Measurements from ENCODE around the gene STOX1.
"Not testable (repeated sequence)": the region's sequence is repeated elsewhere in the genome, so short reads cannot be mapped to it uniquely, and the experiment has no call there.

Gene STOX1

GRCh38 chr10:68826764-68827591, at the start of gene STOX1:
TSS of gene STOX1 (plus strand) at chr10:68827531. CDS start at chr10:68827624, 93 bp downstream.
- peak within 1 kb of the TSS; percentile 74 for H3K9ac ChIP-seq (ENCODE audit: low read length)

DNA sequence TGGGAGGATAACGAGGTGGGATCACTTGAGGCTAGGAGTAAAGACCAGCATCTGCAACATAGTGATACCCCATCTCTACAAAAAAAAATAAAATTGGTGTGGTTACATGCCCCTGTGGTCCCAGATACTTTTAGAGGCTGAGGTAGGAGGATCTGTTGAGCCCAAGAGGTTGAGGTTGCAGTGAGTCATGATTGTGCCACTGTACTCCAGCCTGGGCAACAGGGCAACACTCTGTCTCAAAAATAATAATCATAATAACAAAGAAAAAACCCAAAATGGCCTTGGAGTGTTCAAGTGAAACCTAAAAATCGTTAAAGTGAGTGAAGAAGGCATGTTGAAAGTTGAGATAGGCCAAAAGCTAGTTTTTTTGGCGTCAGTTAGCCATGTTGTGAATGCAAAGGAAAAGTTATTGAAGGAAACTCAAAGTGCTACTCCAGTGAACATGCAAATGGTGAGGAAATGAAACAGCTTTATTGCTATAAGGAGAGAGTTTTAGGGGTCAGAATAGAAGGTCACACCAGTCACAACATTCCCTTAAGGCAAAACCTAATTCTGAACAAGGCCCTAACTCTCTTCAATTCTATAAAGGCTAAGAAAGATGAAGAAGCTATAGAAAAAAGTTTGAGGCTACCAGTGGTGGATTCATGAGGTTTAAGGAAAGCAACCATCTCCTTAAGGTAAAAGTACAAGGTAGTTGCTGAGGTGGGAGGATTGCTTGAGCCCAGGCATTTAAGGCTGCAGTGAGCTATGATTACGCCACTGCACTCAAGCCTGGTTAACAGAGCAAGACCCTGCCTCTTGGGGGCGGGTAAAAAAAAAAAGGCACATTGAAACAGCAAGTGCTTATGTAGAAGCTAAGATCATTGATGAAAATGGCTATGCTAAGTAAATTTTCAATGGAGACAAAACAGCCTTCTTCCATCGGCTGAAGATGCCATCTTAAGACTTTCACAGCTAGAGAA, 45.4 kb upstream of the STOX1 start:
- Histone ChIP-seq H3K4me3 (ENCODE audit: low read length) (no peak overlapping the region), H3K27me3 (ENCODE audit: control insufficient read depth, insufficient read depth, low read length) (no peaks in the 10 kb centered on the region), H3K4me1 (ENCODE audit: control insufficient read depth, insufficient read depth, low read length) (no peaks in the 10 kb centered on the region), H3K9ac (ENCODE audit: low read length) (no peak overlapping the region), H3K9me3 (ENCODE audit: control insufficient read depth, low read length) (no peaks in the 10 kb centered on the region), H3K36me3 (ENCODE audit: control insufficient read depth, insufficient read depth, low read length) (peaks cover 13% of the 10 kb centered on the region)

More at GRCh38 chr10:68826764-68827591, at the start of gene STOX1:
- no peaks in the 10 kb centered on the region for H3K9me3 ChIP-seq (ENCODE audit: control insufficient read depth, low read length)
- H3K27me3 ChIP-seq (ENCODE audit: control insufficient read depth, insufficient read depth, low read length), result no peaks in the 10 kb centered on the region
- H3K4me1 ChIP-seq (ENCODE audit: control insufficient read depth, insufficient read depth, low read length), result no peaks in the 10 kb centered on the region
- H3K4me3 ChIP-seq (ENCODE audit: low read length), result peak within 1 kb of the TSS; percentile 60
- no peaks in the 10 kb centered on the region for H3K36me3 ChIP-seq (ENCODE audit: control insufficient read depth, insufficient read depth, low read length)

DNA sequence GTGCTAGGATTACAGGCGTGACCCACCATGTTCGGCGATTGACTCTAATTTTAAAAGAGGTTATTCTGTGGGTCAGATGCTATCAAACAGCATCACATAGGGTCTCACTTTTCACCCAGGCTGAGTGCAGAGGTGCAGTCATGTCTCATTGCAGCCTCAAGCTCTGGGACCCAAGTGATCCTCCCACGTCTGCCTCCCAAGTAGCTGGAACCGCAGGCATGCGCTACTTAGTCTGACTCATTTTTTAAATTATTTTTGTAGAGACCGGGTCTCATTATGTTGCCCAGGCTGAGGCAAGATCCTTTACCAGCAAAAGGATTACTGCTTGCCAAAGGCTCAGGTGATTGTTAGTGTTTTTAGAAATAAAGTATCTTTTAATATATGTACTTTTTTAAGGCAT, 42.9 kb upstream of the STOX1 start:
- Histone ChIP-seq H3K9me3 (ENCODE audit: control insufficient read depth, low read length) (no peaks in the 10 kb centered on the region), H3K36me3 (ENCODE audit: control insufficient read depth, insufficient read depth, low read length) (peaks cover 13% of the 10 kb centered on the region), H3K9ac (ENCODE audit: low read length) (no peak overlapping the region), H3K4me3 (ENCODE audit: low read length) (no peak overlapping the region), H3K27me3 (ENCODE audit: control insufficient read depth, insufficient read depth, low read length) (no peaks in the 10 kb centered on the region), H3K4me1 (ENCODE audit: control insufficient read depth, insufficient read depth, low read length) (no peaks in the 10 kb centered on the region)

GRCh38 chr10:68787813-68788212, 39.5 kb upstream of the STOX1 start:
- H3K4me3 ChIP-seq (ENCODE audit: low read length), result no peak overlapping the region
- H3K9me3 ChIP-seq (ENCODE audit: control insufficient read depth, low read length), result no peaks in the 10 kb centered on the region
- no peak overlapping the region for H3K9ac ChIP-seq (ENCODE audit: low read length)
- no peaks in the 10 kb centered on the region for H3K4me1 ChIP-seq (ENCODE audit: control insufficient read depth, insufficient read depth, low read length)
- H3K36me3 ChIP-seq (ENCODE audit: control insufficient read depth, insufficient read depth, low read length), result peaks cover 9% of the 10 kb centered on the region
- no peaks in the 10 kb centered on the region for H3K27me3 ChIP-seq (ENCODE audit: control insufficient read depth, insufficient read depth, low read length)

GRCh38 chr10:68790476-68790875, 36.9 kb upstream of the STOX1 start:
- no peaks in the 10 kb centered on the region for H3K27me3 ChIP-seq (ENCODE audit: control insufficient read depth, insufficient read depth, low read length)
- H3K4me1 ChIP-seq (ENCODE audit: control insufficient read depth, insufficient read depth, low read length), result no peaks in the 10 kb centered on the region
- H3K36me3 ChIP-seq (ENCODE audit: control insufficient read depth, insufficient read depth, low read length), result peaks cover 9% of the 10 kb centered on the region
- no peaks in the 10 kb centered on the region for H3K9me3 ChIP-seq (ENCODE audit: control insufficient read depth, low read length)
- no peak overlapping the region for H3K4me3 ChIP-seq (ENCODE audit: low read length)
- no peak overlapping the region for H3K9ac ChIP-seq (ENCODE audit: low read length)

DNA sequence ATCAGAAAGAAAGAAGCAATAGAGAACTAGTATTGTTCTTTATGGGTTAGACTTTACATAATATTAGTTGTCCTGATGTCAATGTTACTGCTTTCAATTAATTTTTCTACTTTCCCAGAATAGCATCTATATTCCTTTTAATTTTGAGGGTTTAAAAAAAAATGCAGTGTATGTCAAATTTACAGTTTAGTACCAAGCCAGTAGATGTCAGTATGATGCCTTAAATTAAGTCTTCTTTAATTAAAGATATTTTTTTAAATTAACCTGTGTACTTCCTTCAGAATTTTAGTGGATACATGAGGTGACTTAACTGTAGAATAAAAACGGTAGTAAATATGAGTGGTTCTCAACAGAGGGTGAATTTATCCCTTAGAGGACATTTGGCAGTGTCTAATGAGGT, 35.2 kb upstream of the STOX1 start:
- Histone ChIP-seq H3K36me3 (ENCODE audit: control insufficient read depth, insufficient read depth, low read length) (no peaks in the 10 kb centered on the region), H3K4me1 (ENCODE audit: control insufficient read depth, insufficient read depth, low read length) (peaks cover 10% of the 10 kb centered on the region), H3K9me3 (ENCODE audit: control insufficient read depth, low read length) (no peaks in the 10 kb centered on the region), H3K4me3 (ENCODE audit: low read length) (no peak overlapping the region), H3K9ac (ENCODE audit: low read length) (no peak overlapping the region), H3K27me3 (ENCODE audit: control insufficient read depth, insufficient read depth, low read length) (no peaks in the 10 kb centered on the region)

GRCh38 chr10:68795886-68796532, 31.3 kb upstream of the STOX1 start:
- H3K4me3 ChIP-seq (ENCODE audit: low read length), result no peak overlapping the region
- no peaks in the 10 kb centered on the region for H3K9me3 ChIP-seq (ENCODE audit: control insufficient read depth, low read length)
- peaks cover 10% of the 10 kb centered on the region for H3K4me1 ChIP-seq (ENCODE audit: control insufficient read depth, insufficient read depth, low read length)
- no peaks in the 10 kb centered on the region for H3K36me3 ChIP-seq (ENCODE audit: control insufficient read depth, insufficient read depth, low read length)
- H3K27me3 ChIP-seq (ENCODE audit: control insufficient read depth, insufficient read depth, low read length), result no peaks in the 10 kb centered on the region
- H3K9ac ChIP-seq (ENCODE audit: low read length), result no peak overlapping the region

DNA sequence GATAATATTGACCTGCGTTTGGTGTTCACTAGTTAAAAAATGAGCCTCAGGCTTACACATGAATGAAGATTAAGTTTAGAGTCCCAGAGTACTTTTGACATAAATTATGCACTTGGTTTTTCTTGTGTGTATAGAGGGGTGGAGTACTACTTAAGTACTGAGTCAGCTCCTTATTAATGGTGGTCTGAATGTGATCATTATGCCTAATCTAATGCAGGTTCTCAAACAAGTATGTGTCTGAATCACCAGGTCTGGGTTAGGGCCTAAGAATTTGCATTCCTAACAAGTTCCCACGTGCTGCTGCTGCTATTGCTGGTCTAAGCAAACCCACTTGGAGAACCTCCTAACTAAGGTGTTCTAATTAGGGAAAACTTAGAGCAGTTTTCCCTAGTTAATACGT, 30.7 kb upstream of the STOX1 start:
- Histone ChIP-seq H3K9ac (ENCODE audit: low read length) (no peak overlapping the region), H3K27me3 (ENCODE audit: control insufficient read depth, insufficient read depth, low read length) (no peaks in the 10 kb centered on the region), H3K36me3 (ENCODE audit: control insufficient read depth, insufficient read depth, low read length) (no peaks in the 10 kb centered on the region), H3K4me3 (ENCODE audit: low read length) (no peak overlapping the region), H3K9me3 (ENCODE audit: control insufficient read depth, low read length) (no peaks in the 10 kb centered on the region), H3K4me1 (ENCODE audit: control insufficient read depth, insufficient read depth, low read length) (peaks cover 10% of the 10 kb centered on the region)

GRCh38 chr10:68800211-68800610, 27.1 kb upstream of the STOX1 start:
- no peak overlapping the region for H3K4me3 ChIP-seq (ENCODE audit: low read length)
- H3K9ac ChIP-seq (ENCODE audit: low read length), result no peak overlapping the region
- H3K4me1 ChIP-seq (ENCODE audit: control insufficient read depth, insufficient read depth, low read length), result peaks cover 10% of the 10 kb centered on the region
- no peaks in the 10 kb centered on the region for H3K9me3 ChIP-seq (ENCODE audit: control insufficient read depth, low read length)
- H3K27me3 ChIP-seq (ENCODE audit: control insufficient read depth, insufficient read depth, low read length), result no peaks in the 10 kb centered on the region
- no peaks in the 10 kb centered on the region for H3K36me3 ChIP-seq (ENCODE audit: control insufficient read depth, insufficient read depth, low read length)

DNA sequence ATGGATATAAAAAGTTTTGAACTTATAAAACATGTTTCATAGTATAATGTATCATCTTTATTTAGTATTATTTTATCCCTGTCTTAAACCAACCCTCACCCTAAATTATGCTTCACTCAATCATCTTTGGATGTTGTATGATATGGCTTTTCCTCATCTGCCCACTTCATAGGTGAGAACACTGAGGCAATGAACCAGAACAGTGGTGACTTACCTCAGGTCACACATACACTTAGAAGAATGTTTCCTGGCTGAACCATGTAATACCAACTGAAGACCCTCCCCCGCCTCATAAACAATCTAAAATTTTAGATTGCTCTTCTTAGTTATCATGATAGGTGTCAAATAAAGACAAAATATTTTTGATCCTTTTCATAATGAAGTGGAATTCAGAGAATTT, 22.6 kb upstream of the STOX1 start:
- Histone ChIP-seq H3K9me3 (ENCODE audit: control insufficient read depth, low read length) (no peaks in the 10 kb centered on the region), H3K27me3 (ENCODE audit: control insufficient read depth, insufficient read depth, low read length) (no peaks in the 10 kb centered on the region), H3K4me1 (ENCODE audit: control insufficient read depth, insufficient read depth, low read length) (no peaks in the 10 kb centered on the region), H3K4me3 (ENCODE audit: low read length) (no peak overlapping the region), H3K36me3 (ENCODE audit: control insufficient read depth, insufficient read depth, low read length) (no peaks in the 10 kb centered on the region), H3K9ac (ENCODE audit: low read length) (no peak overlapping the region)

GRCh38 chr10:68810830-68811229, 16.5 kb upstream of the STOX1 start:
- H3K27me3 ChIP-seq (ENCODE audit: control insufficient read depth, insufficient read depth, low read length); H3K36me3 ChIP-seq (ENCODE audit: control insufficient read depth, insufficient read depth, low read length); H3K4me3 ChIP-seq (ENCODE audit: low read length); H3K9me3 ChIP-seq (ENCODE audit: control insufficient read depth, low read length); H3K4me1 ChIP-seq (ENCODE audit: control insufficient read depth, insufficient read depth, low read length); H3K9ac ChIP-seq (ENCODE audit: low read length): not testable (repeated sequence)
